GM12892 (cell line): ENCODE measurements around the gene C1QL1.

Source experiments
- POLR2A ChIP-seq: IDR thresholded peaks from 2 replicates; pipeline ENCODE4 v1.6.1; 2011; ENCODE audit warnings: low read depth, low read length, control low read depth
- POLR2AphosphoS5 ChIP-seq: IDR thresholded peaks from 2 replicates; pipeline ENCODE4 v1.6.1; 2011; ENCODE audit warnings: low read depth, low read length, control low read depth

- no peak for TF ChIP-seq POLR2A
- no peak for TF ChIP-seq POLR2AphosphoS5
Observed at GRCh38 chr17:44967026-44967906, 837 bp downstream of the C1QL1 start.
